Measurements from ENCODE around the gene GZMB.
"Not testable (repeated sequence)": the region's sequence is repeated elsewhere in the genome, so short reads cannot be mapped to it uniquely, and the experiment has no call there.

The GZMB gene

GRCh38 chr14:24659916-24660570 is 26.1 kb upstream of the GZMB start:
- no peak for DNase-seq (ENCODE audit: low spot score)
- no peak for TF ChIP-seq CTCF (IDR thresholded peaks at IDR 0.05; ENCODE audit: extremely low read depth, missing control alignments)

GRCh38 chr14:24648361-24648760 is 14.4 kb upstream of the GZMB start:
- not testable (repeated sequence) for DNase-seq (ENCODE audit: low spot score)

GRCh38 chr14:24639905-24640304 is 5.9 kb upstream of the GZMB start:
- no peak for TF ChIP-seq CTCF (IDR thresholded peaks at IDR 0.05; ENCODE audit: extremely low read depth, missing control alignments)
- no peak for DNase-seq (ENCODE audit: low spot score)

DNA sequence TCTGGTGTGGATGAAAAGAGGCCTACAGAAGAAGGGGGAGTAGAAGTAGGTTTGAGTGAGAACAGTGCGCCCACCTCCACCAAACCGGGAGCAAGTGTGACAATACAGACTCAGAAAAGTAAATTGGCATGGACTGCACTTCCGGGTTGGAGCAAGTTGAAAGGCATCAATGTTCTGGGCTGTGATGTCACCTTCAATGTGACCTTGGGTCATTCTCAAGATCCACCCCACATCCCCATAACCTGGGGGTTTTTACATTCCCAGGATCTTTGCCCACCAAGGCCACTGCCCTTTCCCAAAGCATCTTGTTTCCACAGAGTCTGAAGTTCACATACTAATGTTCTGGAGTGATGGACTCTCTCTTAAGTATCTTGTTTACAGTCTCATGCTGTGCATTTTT is 5.3 kb upstream of the GZMB start:
- DNase-seq (ENCODE audit: low spot score) = no peak
- no peak for TF ChIP-seq CTCF (IDR thresholded peaks at IDR 0.05; ENCODE audit: extremely low read depth, missing control alignments)

GRCh38 chr14:24633353-24633752 is 637 bp downstream of the GZMB start:
- no peak for DNase-seq (ENCODE audit: low spot score)
- TF ChIP-seq CTCF (IDR thresholded peaks at IDR 0.05; ENCODE audit: extremely low read depth, missing control alignments) = no peak

- TF ChIP-seq CTCF (IDR thresholded peaks at IDR 0.05; ENCODE audit: extremely low read depth, missing control alignments) = no peak
- DNase-seq (ENCODE audit: low spot score) = no peak
Measured at GRCh38 chr14:24632761-24633160, 1.2 kb downstream of the GZMB start.

- TF ChIP-seq CTCF (IDR thresholded peaks at IDR 0.05; ENCODE audit: extremely low read depth, missing control alignments) = no peak
Measured at GRCh38 chr14:24632336-24632735, 1.7 kb downstream of the GZMB start.

GRCh38 chr14:24631749-24632335 is 2.1 kb downstream of the GZMB start:
- DNase-seq (ENCODE audit: low spot score) = no peak
- no peak for TF ChIP-seq CTCF (IDR thresholded peaks at IDR 0.05; ENCODE audit: extremely low read depth, missing control alignments)

More at GRCh38 chr14:24632336-24632735, 1.7 kb downstream of the GZMB start:
- no peak for DNase-seq (ENCODE audit: low spot score)

Data from GM20000 (cell line).